ENCODE data around the gene PNMA8B. TPM values are rescaled to one million over a fixed set of nuclear protein-coding genes. Genes with fewer than 3 reads are reported as not detected.
"Not testable (repeated sequence)": the region's sequence is repeated elsewhere in the genome, so short reads cannot be mapped to it uniquely, and the experiment has no call there.

PNMA8B gene
- polyA plus RNA-seq, 1 of the 3 experiments (the other 2 are of a cell fraction), result 0.92 TPM

GRCh38 chr19:46528601-46529590, 33.2 kb upstream of the PNMA8B start:
- Histone ChIP-seq H3K36me3 (replicated peaks in 1 of 2; ENCODE audit: control insufficient read depth in 1 of 2, insufficient read depth in 2 of 2, low read length in 1 of 2) (no peaks in the 10 kb centered on the region), H3K27me3 (ENCODE audit: insufficient read depth) (no peaks in the 10 kb centered on the region), H3K79me2 (ENCODE audit: insufficient read depth) (no peaks in the 10 kb centered on the region), H2AFZ (ENCODE audit: low read depth) (peak overlapping the region; percentile 82; the same call in 1 of the 2 replicates), H3K4me2 (no peak overlapping the region), H3K4me1 (ENCODE audit: control insufficient read depth in 1 of 2, insufficient read depth in 2 of 2, low read depth in 1 of 2, low read length in 1 of 2) (peaks cover 0 to 28% of the 10 kb centered on the region in 2 experiments; a peak in 1 of 4 replicates), H4K20me1 (ENCODE audit: insufficient read depth) (no peaks in the 10 kb centered on the region), H3K9me3 (no peaks in the 10 kb centered on the region), H3K4me3 (ENCODE audit: low read depth in 2 of 2, low read length in 1 of 2) (peak overlapping the region in 1 of 2 experiments; percentile 35; a peak in 1 of 4 replicates), H3K27ac (ENCODE audit: low read depth in 2 of 2, low read length in 1 of 2) (no peak overlapping the region), H3K9ac (no peak overlapping the region), H3K9me2 (no peaks in the 10 kb centered on the region), H3F3A (replicated peaks; ENCODE audit: insufficient read depth) (no peaks in the 10 kb centered on the region)
- CTCF ChIA-PET, result interaction anchor here (0.6 to 5.2 kb wide), 34 partner anchors 10 to 462 kb away, joined by 3 to 102 read pairs (median 4); partner anchors contain the start of gene PPP5C
- TF ChIP-seq NFIC (IDR thresholded peaks at IDR 0.05; ENCODE audit: borderline replicate concordance) (no peak), TAF1 (IDR thresholded peaks at IDR 0.05; ENCODE audit: borderline replicate concordance, low read depth, low read length) (no peak)
- TF ChIP-seq, protein P1, sequence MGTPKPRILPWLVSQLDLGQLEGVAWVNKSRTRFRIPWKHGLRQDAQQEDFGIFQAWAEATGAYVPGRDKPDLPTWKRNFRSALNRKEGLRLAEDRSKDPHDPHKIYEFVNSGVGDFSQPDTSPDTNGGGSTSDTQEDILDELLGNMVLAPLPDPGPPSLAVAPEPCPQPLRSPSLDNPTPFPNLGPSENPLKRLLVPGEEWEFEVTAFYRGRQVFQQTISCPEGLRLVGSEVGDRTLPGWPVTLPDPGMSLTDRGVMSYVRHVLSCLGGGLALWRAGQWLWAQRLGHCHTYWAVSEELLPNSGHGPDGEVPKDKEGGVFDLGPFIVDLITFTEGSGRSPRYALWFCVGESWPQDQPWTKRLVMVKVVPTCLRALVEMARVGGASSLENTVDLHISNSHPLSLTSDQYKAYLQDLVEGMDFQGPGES (IDR thresholded peaks at IDR 0.05; ENCODE audit: low read depth, low read length), result no peak
- TF ChIP-seq, protein P2, sequence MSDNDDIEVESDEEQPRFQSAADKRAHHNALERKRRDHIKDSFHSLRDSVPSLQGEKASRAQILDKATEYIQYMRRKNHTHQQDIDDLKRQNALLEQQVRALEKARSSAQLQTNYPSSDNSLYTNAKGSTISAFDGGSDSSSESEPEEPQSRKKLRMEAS (IDR thresholded peaks at IDR 0.05; ENCODE audit: low read depth), result no peak
- no peak for DNase-seq
- POLR2A ChIA-PET, result interaction anchor here (1.7 kb wide), 1 partner anchor 72 kb away, joined by 3 read pairs; the partner anchor contains the start of gene CALM3
- WGBS (ENCODE audit: low lambda C conversion rate), result 58% methylated on average over 23 of the region's 25 CpGs

GRCh38 chr19:46526801-46527200, 31.1 kb upstream of the PNMA8B start:
- CTCF ChIA-PET, result interaction anchor here (3.6 to 5.2 kb wide), 3 partner anchors 11 to 17 kb away, joined by 60 to 102 read pairs (median 99); no protein-coding TSS in a partner anchor
- H3K9me3 ChIP-seq; H3F3A ChIP-seq (replicated peaks; ENCODE audit: insufficient read depth); H3K9me2 ChIP-seq; H4K20me1 ChIP-seq (ENCODE audit: insufficient read depth); H3K79me2 ChIP-seq (ENCODE audit: insufficient read depth); POLR2A ChIA-PET; H3K36me3 ChIP-seq (replicated peaks in 1 of 2; ENCODE audit: control insufficient read depth in 1 of 2, insufficient read depth in 2 of 2, low read length in 1 of 2); DNase-seq; H3K27me3 ChIP-seq (ENCODE audit: insufficient read depth); H2AFZ ChIP-seq (ENCODE audit: low read depth); H3K9ac ChIP-seq; H3K27ac ChIP-seq (ENCODE audit: low read depth in 2 of 2, low read length in 1 of 2); H3K4me2 ChIP-seq; H3K4me3 ChIP-seq (ENCODE audit: low read depth in 2 of 2, low read length in 1 of 2): not testable (repeated sequence)
- peaks cover 0 to 19% of the 10 kb centered on the region in 2 experiments; a peak in 1 of 4 replicates for H3K4me1 ChIP-seq (ENCODE audit: control insufficient read depth in 1 of 2, insufficient read depth in 2 of 2, low read depth in 1 of 2, low read length in 1 of 2)
- WGBS (ENCODE audit: low lambda C conversion rate), result 77% methylated on average over 9 of the region's 18 CpGs

- no peaks in the 10 kb centered on the region for H3K27me3 ChIP-seq (ENCODE audit: insufficient read depth)
- no peaks in the 10 kb centered on the region for H4K20me1 ChIP-seq (ENCODE audit: insufficient read depth)
- no peaks in the 10 kb centered on the region for H3K9me2 ChIP-seq
- no peak overlapping the region for H3K27ac ChIP-seq (ENCODE audit: low read depth in 2 of 2, low read length in 1 of 2)
- no peak for DNase-seq
- no peak overlapping the region for H3K4me3 ChIP-seq (ENCODE audit: low read depth in 2 of 2, low read length in 1 of 2)
- H3K9me3 ChIP-seq, result no peaks in the 10 kb centered on the region
- WGBS (ENCODE audit: low lambda C conversion rate), result 66% methylated on average over 2 of the region's 2 CpGs
- H3K4me1 ChIP-seq (ENCODE audit: control insufficient read depth in 1 of 2, insufficient read depth in 2 of 2, low read depth in 1 of 2, low read length in 1 of 2), result peaks cover 0 to 11% of the 10 kb centered on the region in 2 experiments; a peak in 1 of 4 replicates
- no peak overlapping the region for H3K9ac ChIP-seq
- no peaks in the 10 kb centered on the region for H3F3A ChIP-seq (replicated peaks; ENCODE audit: insufficient read depth)
- H2AFZ ChIP-seq (ENCODE audit: low read depth), result no peak overlapping the region
- ChIA-PET POLR2A (no interaction called here), CTCF (interaction anchor here (0.7 to 6.3 kb wide), 4 partner anchors 9 to 129 kb away, joined by 4 to 43 read pairs (median 8); no protein-coding TSS in a partner anchor)
- H3K36me3 ChIP-seq (replicated peaks in 1 of 2; ENCODE audit: control insufficient read depth in 1 of 2, insufficient read depth in 2 of 2, low read length in 1 of 2), result no peaks in the 10 kb centered on the region
- TF ChIP-seq CHD2 (IDR thresholded peaks at IDR 0.05; ENCODE audit: low read length, partially characterized antibody), result no peak
- no peak for TF ChIP-seq GATA2 (CRISPR knock-in tag; IDR thresholded peaks at IDR 0.05)
- no peak for TF ChIP-seq FOXM1 (IDR thresholded peaks at IDR 0.05; ENCODE audit: low read depth)
- TF ChIP-seq, protein P3, sequence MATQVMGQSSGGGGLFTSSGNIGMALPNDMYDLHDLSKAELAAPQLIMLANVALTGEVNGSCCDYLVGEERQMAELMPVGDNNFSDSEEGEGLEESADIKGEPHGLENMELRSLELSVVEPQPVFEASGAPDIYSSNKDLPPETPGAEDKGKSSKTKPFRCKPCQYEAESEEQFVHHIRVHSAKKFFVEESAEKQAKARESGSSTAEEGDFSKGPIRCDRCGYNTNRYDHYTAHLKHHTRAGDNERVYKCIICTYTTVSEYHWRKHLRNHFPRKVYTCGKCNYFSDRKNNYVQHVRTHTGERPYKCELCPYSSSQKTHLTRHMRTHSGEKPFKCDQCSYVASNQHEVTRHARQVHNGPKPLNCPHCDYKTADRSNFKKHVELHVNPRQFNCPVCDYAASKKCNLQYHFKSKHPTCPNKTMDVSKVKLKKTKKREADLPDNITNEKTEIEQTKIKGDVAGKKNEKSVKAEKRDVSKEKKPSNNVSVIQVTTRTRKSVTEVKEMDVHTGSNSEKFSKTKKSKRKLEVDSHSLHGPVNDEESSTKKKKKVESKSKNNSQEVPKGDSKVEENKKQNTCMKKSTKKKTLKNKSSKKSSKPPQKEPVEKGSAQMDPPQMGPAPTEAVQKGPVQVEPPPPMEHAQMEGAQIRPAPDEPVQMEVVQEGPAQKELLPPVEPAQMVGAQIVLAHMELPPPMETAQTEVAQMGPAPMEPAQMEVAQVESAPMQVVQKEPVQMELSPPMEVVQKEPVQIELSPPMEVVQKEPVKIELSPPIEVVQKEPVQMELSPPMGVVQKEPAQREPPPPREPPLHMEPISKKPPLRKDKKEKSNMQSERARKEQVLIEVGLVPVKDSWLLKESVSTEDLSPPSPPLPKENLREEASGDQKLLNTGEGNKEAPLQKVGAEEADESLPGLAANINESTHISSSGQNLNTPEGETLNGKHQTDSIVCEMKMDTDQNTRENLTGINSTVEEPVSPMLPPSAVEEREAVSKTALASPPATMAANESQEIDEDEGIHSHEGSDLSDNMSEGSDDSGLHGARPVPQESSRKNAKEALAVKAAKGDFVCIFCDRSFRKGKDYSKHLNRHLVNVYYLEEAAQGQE (IDR thresholded peaks at IDR 0.05; ENCODE audit: low read depth, low read length), result no peak
- TF ChIP-seq TAF1 (IDR thresholded peaks at IDR 0.05; ENCODE audit: borderline replicate concordance, low read depth, low read length), result no peak
- no peak for TF ChIP-seq GABPA (IDR thresholded peaks at IDR 0.05; ENCODE audit: low read depth)
- TF ChIP-seq TEAD4 (IDR thresholded peaks at IDR 0.05; ENCODE audit: borderline replicate concordance, insufficient read depth), result no peak
- H3K79me2 ChIP-seq (ENCODE audit: insufficient read depth), result no peaks in the 10 kb centered on the region
- H3K4me2 ChIP-seq, result no peak overlapping the region
Measured at GRCh38 chr19:46524308-46524707, 28.6 kb upstream of the PNMA8B start.
